GM23338 (cell line): ENCODE data around the gene CACNA1B. TPM values are rescaled to one million over a fixed set of nuclear protein-coding genes. Genes with fewer than 3 reads are reported as not detected.

Experiments
- ATAC-seq: fragments of 200-7000 bp; cut with Tn5 transposase; 3 replicates; pipeline ENCODE4 v1.9.1; 2020
- DNase-seq: peaks from one replicate; pipeline ENCODE4 v3.0.0-alpha.2; 2015; ENCODE audit warnings: low spot score
- H2AFZ ChIP-seq: fragments of 200-600 bp; sonication (generic); 2 replicates; pipeline ENCODE4 v1.8.0; 2016; ENCODE audit warnings: antibody characterized with exemption, mild to moderate bottlenecking, moderate library complexity
- H3F3A ChIP-seq: fragments of 200-600 bp; sonication (generic); replicated peaks from 2 replicates; pipeline ENCODE4 v1.8.0; 2017; ENCODE audit warnings: antibody characterized with exemption, mixed run types, low read depth
- H3K27ac ChIP-seq: fragments of 200-600 bp; sonication (generic); 2 replicates; pipeline ENCODE4 v1.6.1; 2016; ENCODE audit warnings: low read depth
- H3K27me3 ChIP-seq: fragments of 200-600 bp; sonication (generic); 2 replicates; pipeline ENCODE4 v1.8.0; 2016; ENCODE audit warnings: mild to moderate bottlenecking, mixed run types, moderate library complexity; ENCODE audit not compliant: insufficient read depth
- H3K36me3 ChIP-seq: fragments of 200-600 bp; sonication (generic); 2 replicates; pipeline ENCODE4 v1.8.0; 2016; ENCODE audit warnings: mild to moderate bottlenecking; ENCODE audit not compliant: insufficient read depth
- H3K4me1 ChIP-seq: fragments of 200-600 bp; sonication (generic); 2 replicates; pipeline ENCODE4 v1.8.0; 2016; ENCODE audit warnings: mild to moderate bottlenecking, moderate library complexity; ENCODE audit not compliant: insufficient read depth
- H3K4me2 ChIP-seq: fragments of 200-600 bp; sonication (generic); 2 replicates; pipeline ENCODE4 v1.7.1; 2017; ENCODE audit warnings: mixed run types
- H3K4me3 ChIP-seq: fragments of 200-600 bp; sonication (generic); 2 replicates; pipeline ENCODE4 v1.6.1; 2016; ENCODE audit warnings: mixed run types
- H3K79me2 ChIP-seq: fragments of 200-600 bp; sonication (generic); replicated peaks from 2 replicates; pipeline ENCODE4 v1.8.0; 2017; ENCODE audit warnings: mild to moderate bottlenecking; ENCODE audit not compliant: insufficient read depth
- H3K9me2 ChIP-seq: fragments of 200-600 bp; sonication (generic); 2 replicates; pipeline ENCODE4 v1.8.0; 2017; ENCODE audit not compliant: insufficient read depth
- H4K20me1 ChIP-seq: fragments of 200-600 bp; sonication (generic); replicated peaks from 2 replicates; pipeline ENCODE4 v1.8.0; 2017; ENCODE audit warnings: mild to moderate bottlenecking; ENCODE audit not compliant: insufficient read depth
- H3K27ac Mint-ChIP-seq: 2 replicates; pipeline ENCODE4 v1.8.0; 2020; ENCODE audit warnings: inconsistent platforms, mild to moderate bottlenecking, moderate library complexity, mixed read lengths
- H3K27me3 Mint-ChIP-seq: 3 replicates; pipeline ENCODE4 v1.8.0; 2022; ENCODE audit warnings: low read depth, mild to moderate bottlenecking, moderate library complexity, mixed read lengths, inconsistent platforms; ENCODE audit not compliant: insufficient read depth, poor library complexity
- H3K36me3 Mint-ChIP-seq: 3 replicates; pipeline ENCODE4 v1.8.0; 2021; ENCODE audit warnings: low read depth, mild to moderate bottlenecking, inconsistent platforms, moderate library complexity, mixed read lengths
- H3K4me1 Mint-ChIP-seq: 3 replicates; pipeline ENCODE4 v1.8.0; 2020; ENCODE audit warnings: mild to moderate bottlenecking, inconsistent platforms, mixed read lengths
- H3K4me3 Mint-ChIP-seq: 3 replicates; pipeline ENCODE4 v1.8.0; 2021; ENCODE audit warnings: moderate library complexity, mild to moderate bottlenecking, inconsistent platforms, mixed read lengths
- H3K9me3 Mint-ChIP-seq: 3 replicates; pipeline ENCODE4 v1.8.0; 2020; ENCODE audit warnings: moderate library complexity, mild to moderate bottlenecking, inconsistent platforms, mixed read lengths
- EZH2 ChIP-seq: fragments of 200-600 bp; sonication (generic); IDR thresholded peaks from one replicate; pipeline ENCODE4 v1.8.0; 2017; ENCODE audit warnings: antibody characterized with exemption, mild to moderate bottlenecking, low read depth; ENCODE audit not compliant: unreplicated experiment
- NANOG ChIP-seq: IDR thresholded peaks from 2 replicates; pipeline ENCODE4 v1.6.1; 2016; ENCODE audit warnings: antibody characterized with exemption, borderline replicate concordance
- polyA plus RNA-seq: library from polyadenylated mRNA; unstranded; fragments of >200 nt; fragmentation: Nextera tagmentation; extraction: Ambion mirVana; gene quantifications from 2 replicates; pipeline ENCODE4 v1.2.1, GENCODE V29; 2016
- total RNA-seq: library from RNA; depleted of rRNA; stranded (reverse); fragments of >200 nt; shearing (Covaris generic); gene quantifications from 2 replicates; pipeline ENCODE4 v1.2.3, GENCODE V29; 2014
- TF ChIP-seq, protein P1 (sequence below): fragments of 250-450 bp; sonication (Bioruptor Pico); IDR thresholded peaks from 2 replicates; pipeline ENCODE4 v1.5.0; 2020; ENCODE audit warnings: mild to moderate bottlenecking, moderate library complexity
- TF ChIP-seq, protein P2 (sequence below): IDR thresholded peaks from 2 replicates; pipeline ENCODE4 v1.6.1; 2016; ENCODE audit warnings: antibody characterized with exemption
- TF ChIP-seq, protein P3 (sequence below), 2 experiments: fragments of 200-600 bp in 1 of 2; sonication (generic) in 1 of 2; conservative IDR thresholded peaks; 2 replicates each; pipeline versions ENCODE4 v1.5.1 to v1.6.1; 2016 to 2017; ENCODE audit warnings: antibody characterized with exemption in 2 of 2, low read depth in 2 of 2, mild to moderate bottlenecking in 2 of 2, moderate library complexity in 1 of 2

CACNA1B gene
- total and polyA plus RNA-seq, 2 experiments from 2014 or later, result 1.1 to 10.4 TPM

DNA sequence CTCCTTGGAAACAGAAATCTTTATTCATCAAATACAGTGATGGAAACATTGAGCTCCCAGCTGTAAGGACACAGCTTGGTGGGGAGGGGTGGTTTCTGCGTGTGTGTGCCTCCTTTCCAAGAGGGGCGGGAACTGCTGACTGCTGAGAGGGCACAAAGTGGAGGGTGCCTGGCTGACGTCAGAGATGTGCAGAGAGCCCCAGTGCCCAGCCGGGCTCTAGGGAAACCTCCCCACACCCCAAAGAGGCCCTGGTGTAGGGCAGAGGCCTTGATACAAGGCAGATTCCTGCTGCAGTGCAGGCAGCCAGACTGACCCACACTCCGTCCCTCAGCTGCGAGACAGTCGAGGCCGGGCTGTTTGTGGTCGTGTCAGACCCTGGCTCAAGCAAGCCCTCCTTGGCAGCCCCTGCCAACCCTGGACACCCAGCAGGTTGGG lies 191.0 kb downstream of the CACNA1B start (continued):
- TF ChIP-seq, protein P1, sequence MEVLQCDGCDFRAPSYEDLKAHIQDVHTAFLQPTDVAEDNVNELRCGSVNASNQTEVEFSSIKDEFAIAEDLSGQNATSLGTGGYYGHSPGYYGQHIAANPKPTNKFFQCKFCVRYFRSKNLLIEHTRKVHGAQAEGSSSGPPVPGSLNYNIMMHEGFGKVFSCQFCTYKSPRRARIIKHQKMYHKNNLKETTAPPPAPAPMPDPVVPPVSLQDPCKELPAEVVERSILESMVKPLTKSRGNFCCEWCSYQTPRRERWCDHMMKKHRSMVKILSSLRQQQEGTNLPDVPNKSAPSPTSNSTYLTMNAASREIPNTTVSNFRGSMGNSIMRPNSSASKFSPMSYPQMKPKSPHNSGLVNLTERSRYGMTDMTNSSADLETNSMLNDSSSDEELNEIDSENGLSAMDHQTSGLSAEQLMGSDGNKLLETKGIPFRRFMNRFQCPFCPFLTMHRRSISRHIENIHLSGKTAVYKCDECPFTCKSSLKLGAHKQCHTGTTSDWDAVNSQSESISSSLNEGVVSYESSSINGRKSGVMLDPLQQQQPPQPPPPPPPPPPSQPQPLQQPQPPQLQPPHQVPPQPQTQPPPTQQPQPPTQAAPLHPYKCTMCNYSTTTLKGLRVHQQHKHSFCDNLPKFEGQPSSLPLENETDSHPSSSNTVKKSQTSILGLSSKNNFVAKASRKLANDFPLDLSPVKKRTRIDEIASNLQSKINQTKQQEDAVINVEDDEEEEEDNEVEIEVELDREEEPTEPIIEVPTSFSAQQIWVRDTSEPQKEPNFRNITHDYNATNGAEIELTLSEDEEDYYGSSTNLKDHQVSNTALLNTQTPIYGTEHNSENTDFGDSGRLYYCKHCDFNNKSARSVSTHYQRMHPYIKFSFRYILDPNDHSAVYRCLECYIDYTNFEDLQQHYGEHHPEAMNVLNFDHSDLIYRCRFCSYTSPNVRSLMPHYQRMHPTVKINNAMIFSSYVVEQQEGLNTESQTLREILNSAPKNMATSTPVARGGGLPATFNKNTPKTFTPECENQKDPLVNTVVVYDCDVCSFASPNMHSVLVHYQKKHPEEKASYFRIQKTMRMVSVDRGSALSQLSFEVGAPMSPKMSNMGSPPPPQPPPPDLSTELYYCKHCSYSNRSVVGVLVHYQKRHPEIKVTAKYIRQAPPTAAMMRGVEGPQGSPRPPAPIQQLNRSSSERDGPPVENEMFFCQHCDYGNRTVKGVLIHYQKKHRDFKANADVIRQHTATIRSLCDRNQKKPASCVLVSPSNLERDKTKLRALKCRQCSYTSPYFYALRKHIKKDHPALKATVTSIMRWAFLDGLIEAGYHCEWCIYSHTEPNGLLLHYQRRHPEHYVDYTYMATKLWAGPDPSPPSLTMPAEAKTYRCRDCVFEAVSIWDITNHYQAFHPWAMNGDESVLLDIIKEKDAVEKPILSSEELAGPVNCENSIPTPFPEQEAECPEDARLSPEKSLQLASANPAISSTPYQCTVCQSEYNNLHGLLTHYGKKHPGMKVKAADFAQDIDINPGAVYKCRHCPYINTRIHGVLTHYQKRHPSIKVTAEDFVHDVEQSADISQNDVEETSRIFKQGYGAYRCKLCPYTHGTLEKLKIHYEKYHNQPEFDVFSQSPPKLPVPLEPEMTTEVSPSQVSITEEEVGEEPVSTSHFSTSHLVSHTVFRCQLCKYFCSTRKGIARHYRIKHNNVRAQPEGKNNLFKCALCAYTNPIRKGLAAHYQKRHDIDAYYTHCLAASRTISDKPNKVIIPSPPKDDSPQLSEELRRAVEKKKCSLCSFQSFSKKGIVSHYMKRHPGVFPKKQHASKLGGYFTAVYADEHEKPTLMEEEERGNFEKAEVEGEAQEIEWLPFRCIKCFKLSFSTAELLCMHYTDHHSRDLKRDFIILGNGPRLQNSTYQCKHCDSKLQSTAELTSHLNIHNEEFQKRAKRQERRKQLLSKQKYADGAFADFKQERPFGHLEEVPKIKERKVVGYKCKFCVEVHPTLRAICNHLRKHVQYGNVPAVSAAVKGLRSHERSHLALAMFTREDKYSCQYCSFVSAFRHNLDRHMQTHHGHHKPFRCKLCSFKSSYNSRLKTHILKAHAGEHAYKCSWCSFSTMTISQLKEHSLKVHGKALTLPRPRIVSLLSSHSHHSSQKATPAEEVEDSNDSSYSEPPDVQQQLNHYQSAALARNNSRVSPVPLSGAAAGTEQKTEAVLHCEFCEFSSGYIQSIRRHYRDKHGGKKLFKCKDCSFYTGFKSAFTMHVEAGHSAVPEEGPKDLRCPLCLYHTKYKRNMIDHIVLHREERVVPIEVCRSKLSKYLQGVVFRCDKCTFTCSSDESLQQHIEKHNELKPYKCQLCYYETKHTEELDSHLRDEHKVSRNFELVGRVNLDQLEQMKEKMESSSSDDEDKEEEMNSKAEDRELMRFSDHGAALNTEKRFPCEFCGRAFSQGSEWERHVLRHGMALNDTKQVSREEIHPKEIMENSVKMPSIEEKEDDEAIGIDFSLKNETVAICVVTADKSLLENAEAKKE (CRISPR knock-in tag), result no peak
- TF ChIP-seq, protein P2, sequence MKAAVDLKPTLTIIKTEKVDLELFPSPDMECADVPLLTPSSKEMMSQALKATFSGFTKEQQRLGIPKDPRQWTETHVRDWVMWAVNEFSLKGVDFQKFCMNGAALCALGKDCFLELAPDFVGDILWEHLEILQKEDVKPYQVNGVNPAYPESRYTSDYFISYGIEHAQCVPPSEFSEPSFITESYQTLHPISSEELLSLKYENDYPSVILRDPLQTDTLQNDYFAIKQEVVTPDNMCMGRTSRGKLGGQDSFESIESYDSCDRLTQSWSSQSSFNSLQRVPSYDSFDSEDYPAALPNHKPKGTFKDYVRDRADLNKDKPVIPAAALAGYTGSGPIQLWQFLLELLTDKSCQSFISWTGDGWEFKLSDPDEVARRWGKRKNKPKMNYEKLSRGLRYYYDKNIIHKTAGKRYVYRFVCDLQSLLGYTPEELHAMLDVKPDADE, result no peak
- TF ChIP-seq NANOG, result no peak

DNA sequence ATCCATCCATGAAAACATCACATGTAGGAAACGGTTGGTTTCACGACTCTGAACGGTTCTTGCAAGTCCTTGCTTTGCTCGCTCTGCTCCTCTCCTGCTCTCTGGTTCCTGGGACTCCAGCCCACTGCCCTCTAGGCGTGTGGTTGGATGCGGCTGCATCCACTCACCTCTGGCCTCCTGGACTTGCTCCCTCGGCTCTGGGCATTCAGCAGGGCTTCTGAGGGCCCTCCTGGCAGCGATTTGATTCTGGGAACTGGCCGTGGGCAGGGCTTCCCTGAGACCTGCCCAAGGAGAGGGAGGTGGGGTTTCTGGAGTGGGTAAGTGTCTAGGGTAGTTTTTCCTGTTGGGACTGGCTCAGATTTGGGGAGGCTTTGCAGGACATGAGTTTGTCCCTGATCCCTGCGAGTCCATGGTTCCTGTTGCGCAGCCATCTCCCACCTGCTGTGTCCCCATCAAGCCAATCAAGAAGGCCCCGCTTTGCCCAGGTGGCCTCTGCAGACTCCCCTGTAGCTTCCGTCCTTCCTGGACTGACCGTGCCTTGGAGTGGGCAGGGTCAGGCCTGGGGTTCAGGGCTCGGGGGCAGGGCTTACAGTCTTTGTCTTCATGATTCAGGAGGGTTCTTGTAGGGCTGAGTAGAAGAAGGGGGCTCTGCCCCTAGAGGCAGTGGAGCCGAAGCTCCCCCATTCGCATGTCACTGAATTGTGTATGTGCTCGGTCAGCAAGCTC lies 192.3 kb downstream of the CACNA1B start:
- H3K27me3 ChIP-seq, result no peaks in the 10 kb centered on the region
- ATAC-seq (peak; percentile 24), DNase-seq (no peak)
- Mint-ChIP-seq H3K36me3 (peaks cover 4% of the 10 kb centered on the region; the same call in 1 of the 3 replicates), H3K9me3 (no peaks in the 10 kb centered on the region), H3K4me1 (peaks cover 58% of the 10 kb centered on the region), H3K27me3 (peaks cover 9% of the 10 kb centered on the region), H3K27ac (peak overlapping the region; percentile 35; the same call in 1 of the 2 replicates), H3K4me3 (no peak overlapping the region)
- H3K36me3 ChIP-seq, result no peaks in the 10 kb centered on the region
- no peak overlapping the region for H2AFZ ChIP-seq
- no peak overlapping the region for H3K4me3 ChIP-seq
- H4K20me1 ChIP-seq, result no peaks in the 10 kb centered on the region
- H3F3A ChIP-seq, result 0 out of 2 replicates have a peak, but pooled peaks cover 2% of the 10 kb centered on the region
- no peak overlapping the region for H3K27ac ChIP-seq
- TF ChIP-seq, protein P3, sequence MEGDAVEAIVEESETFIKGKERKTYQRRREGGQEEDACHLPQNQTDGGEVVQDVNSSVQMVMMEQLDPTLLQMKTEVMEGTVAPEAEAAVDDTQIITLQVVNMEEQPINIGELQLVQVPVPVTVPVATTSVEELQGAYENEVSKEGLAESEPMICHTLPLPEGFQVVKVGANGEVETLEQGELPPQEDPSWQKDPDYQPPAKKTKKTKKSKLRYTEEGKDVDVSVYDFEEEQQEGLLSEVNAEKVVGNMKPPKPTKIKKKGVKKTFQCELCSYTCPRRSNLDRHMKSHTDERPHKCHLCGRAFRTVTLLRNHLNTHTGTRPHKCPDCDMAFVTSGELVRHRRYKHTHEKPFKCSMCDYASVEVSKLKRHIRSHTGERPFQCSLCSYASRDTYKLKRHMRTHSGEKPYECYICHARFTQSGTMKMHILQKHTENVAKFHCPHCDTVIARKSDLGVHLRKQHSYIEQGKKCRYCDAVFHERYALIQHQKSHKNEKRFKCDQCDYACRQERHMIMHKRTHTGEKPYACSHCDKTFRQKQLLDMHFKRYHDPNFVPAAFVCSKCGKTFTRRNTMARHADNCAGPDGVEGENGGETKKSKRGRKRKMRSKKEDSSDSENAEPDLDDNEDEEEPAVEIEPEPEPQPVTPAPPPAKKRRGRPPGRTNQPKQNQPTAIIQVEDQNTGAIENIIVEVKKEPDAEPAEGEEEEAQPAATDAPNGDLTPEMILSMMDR (conservative IDR thresholded peaks at IDR 0.05; ENCODE audit: low read depth in 2 of 2), result 0 out of 4 replicates have a peak, but pooled peaks of 1 of the 2 experiments have one; percentile 13
- TF ChIP-seq EZH2, result no peak
- H3K9me2 ChIP-seq, result no peaks in the 10 kb centered on the region
- H3K79me2 ChIP-seq, result no peaks in the 10 kb centered on the region
- peaks cover 30% of the 10 kb centered on the region for H3K4me1 ChIP-seq
- H3K4me2 ChIP-seq, result peak overlapping the region; percentile 64
